ENCODE measurements around the gene PAQR4. TPM values are rescaled to one million over a fixed set of nuclear protein-coding genes. Genes with fewer than 3 reads are reported as not detected.

Gene PAQR4
- polyA plus RNA-seq, 1 of the 3 experiments (the other 2 are of a cell fraction): 8.8 TPM

DNA sequence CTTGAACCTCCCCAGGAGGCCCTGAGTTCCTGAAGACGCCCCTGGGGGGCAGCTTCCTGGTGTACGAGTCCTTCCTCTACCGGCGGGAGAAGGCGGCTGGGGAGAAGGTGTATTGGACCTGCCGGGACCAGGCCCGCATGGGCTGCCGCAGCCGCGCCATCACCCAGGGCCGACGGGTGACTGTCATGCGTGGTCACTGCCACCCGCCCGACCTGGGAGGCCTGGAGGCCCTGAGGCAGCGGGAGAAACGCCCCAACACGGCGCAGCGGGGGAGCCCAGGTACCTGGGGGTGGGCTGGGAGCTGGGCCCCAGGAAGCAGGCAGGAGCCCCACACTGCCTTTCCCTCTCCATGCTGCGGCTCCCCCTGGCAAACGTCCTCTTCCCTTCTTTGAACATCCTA, 35.4 kb upstream of the PAQR4 start (continued):
- TF ChIP-seq, protein P1, sequence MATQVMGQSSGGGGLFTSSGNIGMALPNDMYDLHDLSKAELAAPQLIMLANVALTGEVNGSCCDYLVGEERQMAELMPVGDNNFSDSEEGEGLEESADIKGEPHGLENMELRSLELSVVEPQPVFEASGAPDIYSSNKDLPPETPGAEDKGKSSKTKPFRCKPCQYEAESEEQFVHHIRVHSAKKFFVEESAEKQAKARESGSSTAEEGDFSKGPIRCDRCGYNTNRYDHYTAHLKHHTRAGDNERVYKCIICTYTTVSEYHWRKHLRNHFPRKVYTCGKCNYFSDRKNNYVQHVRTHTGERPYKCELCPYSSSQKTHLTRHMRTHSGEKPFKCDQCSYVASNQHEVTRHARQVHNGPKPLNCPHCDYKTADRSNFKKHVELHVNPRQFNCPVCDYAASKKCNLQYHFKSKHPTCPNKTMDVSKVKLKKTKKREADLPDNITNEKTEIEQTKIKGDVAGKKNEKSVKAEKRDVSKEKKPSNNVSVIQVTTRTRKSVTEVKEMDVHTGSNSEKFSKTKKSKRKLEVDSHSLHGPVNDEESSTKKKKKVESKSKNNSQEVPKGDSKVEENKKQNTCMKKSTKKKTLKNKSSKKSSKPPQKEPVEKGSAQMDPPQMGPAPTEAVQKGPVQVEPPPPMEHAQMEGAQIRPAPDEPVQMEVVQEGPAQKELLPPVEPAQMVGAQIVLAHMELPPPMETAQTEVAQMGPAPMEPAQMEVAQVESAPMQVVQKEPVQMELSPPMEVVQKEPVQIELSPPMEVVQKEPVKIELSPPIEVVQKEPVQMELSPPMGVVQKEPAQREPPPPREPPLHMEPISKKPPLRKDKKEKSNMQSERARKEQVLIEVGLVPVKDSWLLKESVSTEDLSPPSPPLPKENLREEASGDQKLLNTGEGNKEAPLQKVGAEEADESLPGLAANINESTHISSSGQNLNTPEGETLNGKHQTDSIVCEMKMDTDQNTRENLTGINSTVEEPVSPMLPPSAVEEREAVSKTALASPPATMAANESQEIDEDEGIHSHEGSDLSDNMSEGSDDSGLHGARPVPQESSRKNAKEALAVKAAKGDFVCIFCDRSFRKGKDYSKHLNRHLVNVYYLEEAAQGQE (IDR thresholded peaks at IDR 0.05; ENCODE audit: low read depth, low read length): no peak
- TF ChIP-seq NFIC (IDR thresholded peaks at IDR 0.05; ENCODE audit: borderline replicate concordance): no peak
- TF ChIP-seq EZH2phosphoT487 (IDR thresholded peaks at IDR 0.05; ENCODE audit: borderline replicate concordance, low read depth): no peak
- no peak for TF ChIP-seq TEAD4 (IDR thresholded peaks at IDR 0.05; ENCODE audit: borderline replicate concordance, insufficient read depth)

DNA sequence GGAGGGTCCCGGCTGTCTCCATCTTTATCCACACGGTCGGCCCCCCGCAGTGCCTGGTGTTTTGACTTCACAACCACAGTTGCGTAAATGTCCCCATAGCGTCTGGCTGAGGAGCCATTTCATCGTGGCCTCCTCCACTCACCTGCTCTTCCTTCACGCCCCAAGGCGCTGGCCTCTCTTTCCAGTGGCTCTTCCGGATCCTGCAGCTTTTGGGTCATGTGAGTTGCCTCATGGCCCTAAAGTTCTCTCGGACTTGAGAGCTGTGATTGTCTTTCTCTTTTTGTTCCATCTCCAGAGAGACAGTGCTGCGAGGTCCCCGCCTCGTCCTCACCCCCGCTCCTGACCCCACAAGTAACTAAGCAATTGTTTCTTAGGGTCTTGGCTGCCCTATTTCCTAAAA, 34.7 kb upstream of the PAQR4 start:
- no peaks in the 10 kb centered on the region for H4K20me1 ChIP-seq (ENCODE audit: insufficient read depth)
- DNase-seq: no peak
- H3K9me2 ChIP-seq: no peaks in the 10 kb centered on the region
- H3F3A ChIP-seq (replicated peaks; ENCODE audit: insufficient read depth): no peaks in the 10 kb centered on the region
- H2AFZ ChIP-seq (ENCODE audit: low read depth): no peak overlapping the region
- no peak overlapping the region for H3K9ac ChIP-seq
- H3K79me2 ChIP-seq (ENCODE audit: insufficient read depth): no peaks in the 10 kb centered on the region
- H3K9me3 ChIP-seq: no peaks in the 10 kb centered on the region
- 96% methylated on average over 15 of the region's 15 CpGs for WGBS (ENCODE audit: low lambda C conversion rate)
- H3K4me2 ChIP-seq: no peak overlapping the region
- no peaks in the 10 kb centered on the region for H3K27me3 ChIP-seq (ENCODE audit: insufficient read depth)
- no peak overlapping the region for H3K4me3 ChIP-seq (ENCODE audit: low read depth in 2 of 2, low read length in 1 of 2)
- ChIA-PET CTCF (interaction anchor here (1.0 to 3.5 kb wide), 3 partner anchors 7 to 28 kb away, joined by 3 to 15 read pairs (median 4); no protein-coding TSS in a partner anchor), POLR2A (no interaction called here)
- no peaks in the 10 kb centered on the region for H3K4me1 ChIP-seq (ENCODE audit: control insufficient read depth in 1 of 2, insufficient read depth in 2 of 2, low read depth in 1 of 2, low read length in 1 of 2)
- H3K36me3 ChIP-seq (replicated peaks in 1 of 2; ENCODE audit: control insufficient read depth in 1 of 2, insufficient read depth in 2 of 2, low read length in 1 of 2): peaks cover 5 to 37% of the 10 kb centered on the region in 2 experiments
- H3K27ac ChIP-seq (ENCODE audit: low read depth in 2 of 2, low read length in 1 of 2): no peak overlapping the region
- no peak for TF ChIP-seq RAD21 (IDR thresholded peaks at IDR 0.05; ENCODE audit: low read length)
- TF ChIP-seq GABPA (IDR thresholded peaks at IDR 0.05; ENCODE audit: low read depth): no peak
- TF ChIP-seq, protein P2, sequence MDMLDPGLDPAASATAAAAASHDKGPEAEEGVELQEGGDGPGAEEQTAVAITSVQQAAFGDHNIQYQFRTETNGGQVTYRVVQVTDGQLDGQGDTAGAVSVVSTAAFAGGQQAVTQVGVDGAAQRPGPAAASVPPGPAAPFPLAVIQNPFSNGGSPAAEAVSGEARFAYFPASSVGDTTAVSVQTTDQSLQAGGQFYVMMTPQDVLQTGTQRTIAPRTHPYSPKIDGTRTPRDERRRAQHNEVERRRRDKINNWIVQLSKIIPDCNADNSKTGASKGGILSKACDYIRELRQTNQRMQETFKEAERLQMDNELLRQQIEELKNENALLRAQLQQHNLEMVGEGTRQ (IDR thresholded peaks at IDR 0.05; ENCODE audit: borderline replicate concordance, low read depth, low read length): no peak
- TF ChIP-seq CHD2 (IDR thresholded peaks at IDR 0.05; ENCODE audit: low read length, partially characterized antibody): no peak
- TF ChIP-seq SMC3 (IDR thresholded peaks at IDR 0.05; ENCODE audit: low read depth, low read length): no peak
- TF ChIP-seq, protein P3, sequence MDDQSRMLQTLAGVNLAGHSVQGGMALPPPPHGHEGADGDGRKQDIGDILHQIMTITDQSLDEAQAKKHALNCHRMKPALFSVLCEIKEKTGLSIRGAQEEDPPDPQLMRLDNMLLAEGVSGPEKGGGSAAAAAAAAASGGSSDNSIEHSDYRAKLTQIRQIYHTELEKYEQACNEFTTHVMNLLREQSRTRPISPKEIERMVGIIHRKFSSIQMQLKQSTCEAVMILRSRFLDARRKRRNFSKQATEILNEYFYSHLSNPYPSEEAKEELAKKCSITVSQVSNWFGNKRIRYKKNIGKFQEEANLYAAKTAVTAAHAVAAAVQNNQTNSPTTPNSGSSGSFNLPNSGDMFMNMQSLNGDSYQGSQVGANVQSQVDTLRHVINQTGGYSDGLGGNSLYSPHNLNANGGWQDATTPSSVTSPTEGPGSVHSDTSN (IDR thresholded peaks at IDR 0.05): no peak
- TF ChIP-seq, protein P4, sequence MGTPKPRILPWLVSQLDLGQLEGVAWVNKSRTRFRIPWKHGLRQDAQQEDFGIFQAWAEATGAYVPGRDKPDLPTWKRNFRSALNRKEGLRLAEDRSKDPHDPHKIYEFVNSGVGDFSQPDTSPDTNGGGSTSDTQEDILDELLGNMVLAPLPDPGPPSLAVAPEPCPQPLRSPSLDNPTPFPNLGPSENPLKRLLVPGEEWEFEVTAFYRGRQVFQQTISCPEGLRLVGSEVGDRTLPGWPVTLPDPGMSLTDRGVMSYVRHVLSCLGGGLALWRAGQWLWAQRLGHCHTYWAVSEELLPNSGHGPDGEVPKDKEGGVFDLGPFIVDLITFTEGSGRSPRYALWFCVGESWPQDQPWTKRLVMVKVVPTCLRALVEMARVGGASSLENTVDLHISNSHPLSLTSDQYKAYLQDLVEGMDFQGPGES (IDR thresholded peaks at IDR 0.05; ENCODE audit: low read depth, low read length): no peak
- TF ChIP-seq, protein P1 (IDR thresholded peaks at IDR 0.05; ENCODE audit: low read depth, low read length): no peak
- no peak for TF ChIP-seq GATA2 (CRISPR knock-in tag; IDR thresholded peaks at IDR 0.05)
- TF ChIP-seq, protein P5, sequence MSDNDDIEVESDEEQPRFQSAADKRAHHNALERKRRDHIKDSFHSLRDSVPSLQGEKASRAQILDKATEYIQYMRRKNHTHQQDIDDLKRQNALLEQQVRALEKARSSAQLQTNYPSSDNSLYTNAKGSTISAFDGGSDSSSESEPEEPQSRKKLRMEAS (IDR thresholded peaks at IDR 0.05; ENCODE audit: low read depth): no peak

Data from SK-N-SH (cell line).